PFSK-1 (cell line): ENCODE results near the gene CEP55.

Source experiments
- FOXP2 ChIP-seq: optimal IDR thresholded peaks from 2 replicates; pipeline ENCODE3; 2011; ENCODE audit warnings: borderline replicate concordance, control low read depth, inconsistent platforms; ENCODE audit not compliant: insufficient read depth; ENCODE audit errors: extremely low read length, extremely low read depth
- POLR2AphosphoS5 ChIP-seq: IDR thresholded peaks from 2 replicates; pipeline ENCODE4 v1.6.1; 2012; ENCODE audit warnings: low read depth, mild to moderate bottlenecking, control low read depth, low read length, moderate library complexity
- REST ChIP-seq, 2 experiments: IDR thresholded peaks; 2 replicates each; pipeline versions ENCODE4 v1.6.1 to v1.8.0; 2011 to 2012; ENCODE audit warnings: low read depth in 2 of 2, low read length in 2 of 2, control low read depth in 1 of 2, inconsistent platforms in 1 of 2, mild to moderate bottlenecking in 1 of 2, moderate library complexity in 1 of 2; ENCODE audit not compliant: insufficient read depth in 1 of 2
- SIN3A ChIP-seq: IDR thresholded peaks from 2 replicates; pipeline ENCODE4 v1.6.1; 2012; ENCODE audit warnings: mild to moderate bottlenecking, low read length, moderate library complexity, borderline replicate concordance; ENCODE audit not compliant: insufficient read depth
- TAF1 ChIP-seq: IDR thresholded peaks from 2 replicates; pipeline ENCODE4 v1.6.1; 2012; ENCODE audit warnings: low read length, control low read depth, borderline replicate concordance; ENCODE audit not compliant: insufficient read depth

- no peak for TF ChIP-seq SIN3A
- no peak for TF ChIP-seq POLR2AphosphoS5
- no peak for TF ChIP-seq TAF1
- no peak for TF ChIP-seq REST (IDR thresholded peaks at IDR 0.05; ENCODE audit: insufficient read depth in 1 of 2, low read depth in 2 of 2, low read length in 2 of 2)
- TF ChIP-seq FOXP2: no peak
These were observed 38.9 kb downstream of the CEP55 start for GRCh38 chr10:93535293-93535692.
